ENCODE measurements around the gene USP9Y.
"Not testable (repeated sequence)": the region's sequence is repeated elsewhere in the genome, so short reads cannot be mapped to it uniquely, and the experiment has no call there.

The USP9Y gene

GRCh38 chrY:12701181-12701695 is at the start of gene USP9Y:
USP9Y (plus strand) TSS chrY:12701231; CDS start chrY:12709448, 8,217 bp downstream.
- DNase-seq: no peak

GRCh38 chrY:12651621-12652036 is 49.4 kb upstream of the USP9Y start:
- no peak for DNase-seq

GRCh38 chrY:12661745-12662681 is 39.0 kb upstream of the USP9Y start:
- DNase-seq: peak; percentile 9 to 14

- peak; percentile 35 to 37 for DNase-seq
These were observed 38.1 kb upstream of the USP9Y start for GRCh38 chrY:12662745-12663591.

- DNase-seq: not testable (repeated sequence)
These were observed 37.2 kb upstream of the USP9Y start for GRCh38 chrY:12663845-12664244.

GRCh38 chrY:12678111-12678510 is 22.9 kb upstream of the USP9Y start:
- no peak for DNase-seq

- no peak for DNase-seq
These were observed 19.5 kb upstream of the USP9Y start for GRCh38 chrY:12681535-12681934.

- DNase-seq: no peak
These were observed 12.7 kb upstream of the USP9Y start for GRCh38 chrY:12688337-12688736.

- no peak for DNase-seq
These were observed 944 bp upstream of the USP9Y start for GRCh38 chrY:12700087-12700486.

GRCh38 chrY:12702174-12702573 is 1.1 kb downstream of the USP9Y start:
- DNase-seq: no peak

- DNase-seq: no peak
These were observed 9.4 kb downstream of the USP9Y start for GRCh38 chrY:12710460-12710859.

- no peak for DNase-seq
These were observed 14.3 kb downstream of the USP9Y start for GRCh38 chrY:12715376-12715775.

- DNase-seq: no peak
These were observed 28.7 kb downstream of the USP9Y start for GRCh38 chrY:12729746-12730145.

GRCh38 chrY:12733625-12734024 is 32.6 kb downstream of the USP9Y start:
- no peak for DNase-seq

GRCh38 chrY:12734051-12734450 is 33.0 kb downstream of the USP9Y start:
- no peak for DNase-seq

GRCh38 chrY:12741414-12741813 is 40.4 kb downstream of the USP9Y start:
- DNase-seq: no peak

GRCh38 chrY:12742725-12743124 is 41.7 kb downstream of the USP9Y start:
- peak; percentile 2 to 25 for DNase-seq

- no peak for DNase-seq
These were observed 43.1 kb downstream of the USP9Y start for GRCh38 chrY:12744091-12744490.

- no peak for DNase-seq
These were observed 48.3 kb downstream of the USP9Y start for GRCh38 chrY:12749293-12749692.

- DNase-seq: no peak
These were observed 51.8 kb downstream of the USP9Y start for GRCh38 chrY:12752856-12753255.

GRCh38 chrY:12756021-12756420 is 55.0 kb downstream of the USP9Y start:
- no peak for DNase-seq

- DNase-seq: no peak
These were observed 64.9 kb downstream of the USP9Y start for GRCh38 chrY:12765976-12766375.

GRCh38 chrY:12784521-12784920 is 83.5 kb downstream of the USP9Y start:
- no peak for DNase-seq
